ENCODE results near the gene POMGNT2.

POMGNT2 gene

GRCh38 chr3:43105596-43106292, at the start of gene POMGNT2:
POMGNT2 (minus strand) TSS chr3:43106079; CDS start chr3:43081431, 24,648 bp downstream.
- DNase-seq (ENCODE audit: low read depth): peak; percentile 45

- DNase-seq (ENCODE audit: low read depth): no peak
Measured at GRCh38 chr3:43154980-43155379, 49.1 kb upstream of the POMGNT2 start.

- DNase-seq (ENCODE audit: low read depth): no peak
Measured at GRCh38 chr3:43153216-43154083, 47.6 kb upstream of the POMGNT2 start.

GRCh38 chr3:43152649-43153048, 46.8 kb upstream of the POMGNT2 start:
- DNase-seq (ENCODE audit: low read depth): no peak

- no peak for DNase-seq (ENCODE audit: low read depth)
Measured at GRCh38 chr3:43148033-43148432, 42.2 kb upstream of the POMGNT2 start.

GRCh38 chr3:43146599-43146998, 40.7 kb upstream of the POMGNT2 start:
- no peak for DNase-seq (ENCODE audit: low read depth)

GRCh38 chr3:43144761-43145490, 39.0 kb upstream of the POMGNT2 start:
- no peak for DNase-seq (ENCODE audit: low read depth)

- no peak for DNase-seq (ENCODE audit: low read depth)
Measured at GRCh38 chr3:43142472-43142871, 36.6 kb upstream of the POMGNT2 start.

- DNase-seq (ENCODE audit: low read depth): no peak
Measured at GRCh38 chr3:43138488-43139231, 32.8 kb upstream of the POMGNT2 start.

GRCh38 chr3:43132870-43133636, 27.2 kb upstream of the POMGNT2 start:
- no peak for DNase-seq (ENCODE audit: low read depth)

- no peak for DNase-seq (ENCODE audit: low read depth)
Measured at GRCh38 chr3:43132193-43132592, 26.3 kb upstream of the POMGNT2 start.

- DNase-seq (ENCODE audit: low read depth): no peak
Measured at GRCh38 chr3:43128464-43128863, 22.6 kb upstream of the POMGNT2 start.

- no peak for DNase-seq (ENCODE audit: low read depth)
Measured at GRCh38 chr3:43126536-43126935, 20.7 kb upstream of the POMGNT2 start.

GRCh38 chr3:43123895-43124294, 18.0 kb upstream of the POMGNT2 start:
- DNase-seq (ENCODE audit: low read depth): no peak

GRCh38 chr3:43120937-43121336, 15.1 kb upstream of the POMGNT2 start:
- DNase-seq (ENCODE audit: low read depth): no peak

- no peak for DNase-seq (ENCODE audit: low read depth)
Measured at GRCh38 chr3:43117257-43117656, 11.4 kb upstream of the POMGNT2 start.

- DNase-seq (ENCODE audit: low read depth): no peak
Measured at GRCh38 chr3:43113671-43114070, 7.8 kb upstream of the POMGNT2 start.

GRCh38 chr3:43106293-43106628, 382 bp upstream of the POMGNT2 start:
- DNase-seq (ENCODE audit: low read depth): no peak

- no peak for DNase-seq (ENCODE audit: low read depth)
Measured at GRCh38 chr3:43104660-43105595, 951 bp downstream of the POMGNT2 start.

GRCh38 chr3:43104039-43104438, 1.8 kb downstream of the POMGNT2 start:
- DNase-seq (ENCODE audit: low read depth): no peak
